ENCODE measurements around the gene FNTB. TPM values are rescaled to one million over a fixed set of nuclear protein-coding genes. Genes with fewer than 3 reads are reported as not detected.
A peak's percentile ranks its signal among the peaks of the same experiment; 100 is the strongest.

The FNTB gene
- polyA plus RNA-seq (ENCODE audit: insufficient read depth in 1 of 5, insufficient read length in 5 of 5, low replicate concordance in 1 of 5): 10 to 100 TPM; 24.4 to 32.6 (median 30.9) TPM
- long read RNA-seq, donor 1, transcript FNTB-208 (3 exons, 530 nt): major isoform, 5 of 9 reads
- long read RNA-seq, donor 1, partial matches to known transcripts: 0 of 9 reads
- long read RNA-seq, donor 1, other reads (novel, unspliced or antisense): 0 of 9 reads
- long read RNA-seq, donor 2, partial matches to known transcripts: 0 of 2 reads
- long read RNA-seq, donor 2, other reads (novel, unspliced or antisense): 0 of 2 reads
- long read RNA-seq, donor 3, partial matches to known transcripts: 0 of 5 reads
- long read RNA-seq, donor 3, other reads (novel, unspliced or antisense): 0 of 5 reads
- long read RNA-seq, donor 4, partial matches to known transcripts: 0 of 2 reads
- long read RNA-seq, donor 4, other reads (novel, unspliced or antisense): 0 of 2 reads
- long read RNA-seq, donor 5, transcript FNTB-201 (12 exons, 2,834 nt): major isoform, 6 of 6 reads
- long read RNA-seq, donor 5, partial matches to known transcripts: 0 of 6 reads
- long read RNA-seq, donor 5, other reads (novel, unspliced or antisense): 0 of 6 reads
- long read RNA-seq, donor 6, transcript FNTB-201 (12 exons, 2,834 nt): major isoform, 5 of 38 reads
- long read RNA-seq, donor 6, partial matches to known transcripts: 0 of 38 reads
- long read RNA-seq, donor 6, other reads (novel, unspliced or antisense): 29 of 38 reads
- long read RNA-seq, donor 7, partial matches to known transcripts: 0 of 3 reads
- long read RNA-seq, donor 7, other reads (novel, unspliced or antisense): 0 of 3 reads
- long read RNA-seq, donor 8, partial matches to known transcripts: 0 of 1 reads
- long read RNA-seq, donor 8, other reads (novel, unspliced or antisense): 0 of 1 reads

- DNase-seq: peak; percentile 96 to 97
Observed at GRCh38 chr14:64986648-64987437, at the start of gene FNTB. FNTB (plus strand) TSS chr14:64986895; CDS start chr14:64986954, 59 bp downstream.

GRCh38 chr14:64937171-64937820, 49.4 kb upstream of the FNTB start:
- no peak for DNase-seq

GRCh38 chr14:64937821-64938193, 48.9 kb upstream of the FNTB start:
- no peak for DNase-seq

- DNase-seq: no peak
Observed at GRCh38 chr14:64938972-64939816, 47.5 kb upstream of the FNTB start.

- DNase-seq: no peak
Observed at GRCh38 chr14:64939817-64940190, 46.9 kb upstream of the FNTB start.

GRCh38 chr14:64940336-64940910, 46.3 kb upstream of the FNTB start:
- no peak for DNase-seq

- DNase-seq: no peak
Observed at GRCh38 chr14:64942531-64943111, 44.1 kb upstream of the FNTB start, which contains the start of gene GPX2. GPX2 (minus strand) TSS chr14:64942745; CDS start chr14:64942726, 19 bp downstream.

GRCh38 chr14:64943556-64943955, 43.1 kb upstream of the FNTB start:
- no peak for DNase-seq

GRCh38 chr14:64944041-64944440, 42.7 kb upstream of the FNTB start:
- DNase-seq: no peak

GRCh38 chr14:64944861-64945260, 41.8 kb upstream of the FNTB start:
- DNase-seq: no peak

GRCh38 chr14:64945431-64946178, 41.1 kb upstream of the FNTB start:
- no peak for DNase-seq

GRCh38 chr14:64946310-64947045, 40.2 kb upstream of the FNTB start:
- DNase-seq: no peak

- no peak for DNase-seq
Observed at GRCh38 chr14:64947710-64948611, 38.7 kb upstream of the FNTB start.

GRCh38 chr14:64948612-64949210, 38.0 kb upstream of the FNTB start:
- DNase-seq: no peak

GRCh38 chr14:64950889-64951288, 35.8 kb upstream of the FNTB start:
- DNase-seq: no peak

GRCh38 chr14:64951291-64951690, 35.4 kb upstream of the FNTB start:
- DNase-seq: no peak

GRCh38 chr14:64951724-64952123, 35.0 kb upstream of the FNTB start:
- no peak for DNase-seq
